ENCODE measurements around the gene TXNDC8.

TXNDC8 gene

DNA sequence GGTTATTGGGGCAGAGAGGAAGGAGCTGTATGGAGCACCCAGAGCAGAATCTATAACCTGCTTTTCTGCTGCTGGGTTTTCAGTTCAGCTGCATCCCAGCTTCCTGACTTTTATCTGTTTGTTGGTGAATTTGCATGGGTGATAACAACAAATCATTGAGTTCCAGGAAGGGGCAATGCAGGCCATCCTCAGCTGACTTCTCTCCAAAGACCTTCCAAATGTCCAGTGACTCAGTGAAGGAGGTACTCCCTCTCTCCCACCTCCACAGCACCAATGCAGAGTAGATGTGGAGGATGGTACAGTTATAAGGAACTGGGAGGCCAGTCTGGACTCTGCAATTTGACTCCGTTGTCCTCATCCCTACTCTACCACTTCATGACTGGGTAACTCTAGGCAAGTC is 79.7 kb downstream of the TXNDC8 start:
- peak overlapping the region; percentile 89 for H3K4me3 ChIP-seq (ENCODE audit: low read length)
- H3K4me1 ChIP-seq (ENCODE audit: insufficient read depth, low read length) = peaks cover 21% of the 10 kb centered on the region

DNA sequence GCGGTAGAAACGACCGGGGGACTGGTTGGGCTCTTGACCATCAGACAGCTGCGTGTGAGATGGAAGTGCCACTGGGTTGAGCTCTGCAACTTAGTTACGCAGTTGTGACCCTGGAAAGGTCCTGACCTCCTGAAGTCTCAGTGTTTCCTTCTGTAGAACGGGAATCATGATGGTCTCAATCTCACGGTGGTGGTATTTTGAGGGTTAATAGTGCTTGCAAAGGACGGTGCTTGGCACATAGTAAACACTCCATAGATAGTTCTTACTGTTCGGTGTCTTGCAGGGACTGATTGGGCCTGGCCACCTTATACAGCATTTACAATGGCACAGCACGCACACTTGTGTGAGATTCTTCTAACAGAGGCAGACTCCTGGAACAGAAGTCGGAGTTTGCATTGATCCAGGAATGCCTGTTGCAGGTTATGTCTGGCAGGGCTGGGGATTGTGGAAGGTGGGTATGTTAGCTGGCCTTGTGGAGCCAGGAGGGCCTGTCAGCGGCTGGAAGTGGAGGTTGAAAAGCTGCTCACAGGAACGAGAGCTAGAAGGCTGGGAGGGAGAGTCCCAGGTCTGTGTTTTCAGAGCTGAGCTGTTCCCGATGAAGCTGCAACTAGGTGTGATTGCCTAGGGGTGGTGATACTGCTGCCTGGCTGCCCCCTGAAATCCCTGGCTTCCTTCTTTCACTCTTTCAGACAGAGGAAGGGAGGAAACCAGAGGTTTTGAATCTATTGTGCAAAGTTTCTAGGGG is 80.4 kb downstream of the TXNDC8 start:
- Histone ChIP-seq H3K36me3 (ENCODE audit: insufficient read depth, low read length) (no peaks in the 10 kb centered on the region), H3K27me3 (ENCODE audit: insufficient read depth, low read length) (no peaks in the 10 kb centered on the region), H3K9me3 (ENCODE audit: low read length) (no peaks in the 10 kb centered on the region), H2AFZ (ENCODE audit: low read depth, low read length) (peak overlapping the region; percentile 93), H3K4me1 (ENCODE audit: insufficient read depth, low read length) (peaks cover 21% of the 10 kb centered on the region), H3K4me3 (ENCODE audit: low read length) (peak overlapping the region; percentile 89)

More for the DNA sequence above, 79.7 kb downstream of the TXNDC8 start:
- peak overlapping the region; percentile 93 for H2AFZ ChIP-seq (ENCODE audit: low read depth, low read length)
- no peaks in the 10 kb centered on the region for H3K27me3 ChIP-seq (ENCODE audit: insufficient read depth, low read length)
- H3K36me3 ChIP-seq (ENCODE audit: insufficient read depth, low read length) = no peaks in the 10 kb centered on the region
- no peaks in the 10 kb centered on the region for H3K9me3 ChIP-seq (ENCODE audit: low read length)

DNA sequence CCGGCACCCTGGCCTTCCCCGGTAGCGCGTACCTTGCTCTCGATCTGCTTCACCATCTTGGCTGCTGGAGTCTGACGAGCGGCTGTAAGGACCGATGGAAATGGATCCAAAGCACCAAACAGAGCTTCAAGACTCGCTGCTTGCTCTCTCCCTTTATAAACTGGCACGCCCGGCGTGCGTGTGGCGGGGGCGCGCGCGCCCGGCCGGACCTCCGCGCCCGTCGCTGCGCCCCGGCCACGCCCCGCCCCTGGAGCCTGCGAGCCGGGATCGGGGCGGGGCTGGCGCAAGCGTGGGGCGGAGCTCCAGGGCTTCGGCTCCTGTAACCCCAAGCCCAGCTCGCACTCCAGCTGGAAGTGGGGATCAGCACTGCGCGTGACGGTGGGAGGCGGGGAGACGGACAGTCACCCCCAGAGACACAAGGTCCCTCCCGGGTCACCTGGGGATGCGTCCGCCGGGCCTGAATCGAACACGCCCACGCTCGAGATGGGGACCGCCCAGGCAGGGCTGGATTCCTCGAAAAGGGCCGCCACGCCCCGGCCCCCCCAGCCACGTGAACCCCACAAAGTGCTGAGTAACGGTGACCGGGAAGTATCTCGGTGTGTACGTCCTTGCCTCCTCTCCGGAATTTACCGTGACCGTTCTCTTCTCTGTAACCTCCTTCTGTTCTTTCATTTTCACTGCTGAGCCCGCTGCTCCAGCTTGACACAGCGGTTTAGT is 81.1 kb downstream of the TXNDC8 start, which contains the start of gene TXN:
Gene TXN, minus strand, starts transcription at position 128 of the 717 bp plus-strand sequence. Its CDS starts 72 bp downstream, at position 56.
- Histone ChIP-seq H3K27me3 (ENCODE audit: insufficient read depth, low read length) (no peaks in the 10 kb centered on the region), H2AFZ (ENCODE audit: low read depth, low read length) (peak within 1 kb of the TSS; percentile 93), H3K9me3 (ENCODE audit: low read length) (no peaks in the 10 kb centered on the region), H3K4me3 (ENCODE audit: low read length) (peak within 1 kb of the TSS; percentile 89), H3K36me3 (ENCODE audit: insufficient read depth, low read length) (no peaks in the 10 kb centered on the region), H3K4me1 (ENCODE audit: insufficient read depth, low read length) (peaks cover 21% of the 10 kb centered on the region)

DNA sequence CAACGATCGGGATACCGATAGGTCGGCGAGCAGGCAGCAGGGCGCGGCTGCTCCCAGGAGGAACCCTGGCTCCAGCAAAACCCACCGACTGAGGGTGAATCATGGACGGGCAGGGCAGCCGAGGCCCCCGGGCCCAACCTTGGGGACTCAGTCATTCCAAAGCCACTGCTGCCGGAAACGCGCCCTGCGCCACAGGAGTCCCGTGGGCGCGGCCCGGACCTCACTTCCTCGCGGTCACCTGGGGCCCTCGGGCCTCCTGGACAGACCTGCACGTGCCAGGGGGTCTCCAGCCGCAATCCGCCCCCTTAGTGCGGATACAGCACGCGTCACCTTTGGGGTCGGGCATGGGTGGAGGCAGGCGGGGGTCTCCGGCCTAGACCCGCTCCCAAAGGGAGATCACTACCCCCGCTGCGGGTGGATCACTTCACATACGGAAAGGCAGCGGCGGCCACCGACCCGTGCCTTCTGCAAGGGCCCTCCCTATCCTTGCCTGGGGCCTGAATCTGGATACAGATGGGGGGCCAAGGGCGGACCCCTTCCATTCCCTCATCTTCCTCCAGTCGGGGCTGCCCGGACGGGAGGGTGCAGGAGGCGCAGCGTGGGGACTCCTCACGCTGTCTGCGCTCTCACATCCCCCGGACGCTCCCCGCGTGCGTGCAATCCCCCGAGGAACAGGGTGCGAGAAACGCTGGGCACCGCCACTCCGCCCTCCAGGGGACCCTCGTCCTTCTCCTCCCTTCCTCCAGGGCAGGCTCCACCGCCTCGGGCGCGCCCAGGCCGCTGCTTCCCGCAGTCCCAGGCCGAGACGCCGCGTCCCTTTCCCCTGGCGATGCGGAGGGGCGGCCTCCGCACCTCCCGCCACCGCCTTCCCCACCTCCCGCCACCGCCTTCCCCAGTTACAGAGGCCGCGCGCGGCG is 81.9 kb downstream of the TXNDC8 start:
- no peaks in the 10 kb centered on the region for H3K9me3 ChIP-seq (ENCODE audit: low read length)
- H3K27me3 ChIP-seq (ENCODE audit: insufficient read depth, low read length) = no peaks in the 10 kb centered on the region
- peak overlapping the region; percentile 89 for H3K4me3 ChIP-seq (ENCODE audit: low read length)
- H2AFZ ChIP-seq (ENCODE audit: low read depth, low read length) = peak overlapping the region; percentile 93
- H3K36me3 ChIP-seq (ENCODE audit: insufficient read depth, low read length) = no peaks in the 10 kb centered on the region
- H3K4me1 ChIP-seq (ENCODE audit: insufficient read depth, low read length) = peaks cover 21% of the 10 kb centered on the region

DNA sequence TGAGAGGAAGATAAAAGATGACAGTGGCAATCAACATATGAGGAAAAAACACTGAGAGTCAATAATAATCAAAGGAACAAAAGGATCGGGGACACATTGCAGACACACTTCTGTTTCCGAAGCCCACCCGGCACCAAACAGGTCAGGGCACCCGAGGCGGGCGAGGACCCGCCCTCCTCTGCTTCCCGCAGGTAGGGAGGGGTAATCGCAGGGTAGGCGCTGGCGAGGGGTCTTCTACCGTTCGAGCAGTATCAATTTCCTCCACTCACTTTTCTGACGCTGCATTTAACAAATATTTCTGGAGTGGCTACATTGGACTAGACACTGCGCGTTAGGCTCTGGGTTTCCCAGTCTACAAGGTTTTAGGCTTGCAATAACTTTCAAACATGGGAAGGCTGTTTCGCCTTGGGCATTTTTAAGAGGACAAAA is 82.6 kb downstream of the TXNDC8 start:
- Histone ChIP-seq H3K9me3 (ENCODE audit: low read length) (no peaks in the 10 kb centered on the region), H3K36me3 (ENCODE audit: insufficient read depth, low read length) (peaks cover 7% of the 10 kb centered on the region), H2AFZ (ENCODE audit: low read depth, low read length) (peak overlapping the region; percentile 93), H3K27me3 (ENCODE audit: insufficient read depth, low read length) (no peaks in the 10 kb centered on the region), H3K4me1 (ENCODE audit: insufficient read depth, low read length) (peaks cover 21% of the 10 kb centered on the region), H3K4me3 (ENCODE audit: low read length) (peak overlapping the region; percentile 89)

DNA sequence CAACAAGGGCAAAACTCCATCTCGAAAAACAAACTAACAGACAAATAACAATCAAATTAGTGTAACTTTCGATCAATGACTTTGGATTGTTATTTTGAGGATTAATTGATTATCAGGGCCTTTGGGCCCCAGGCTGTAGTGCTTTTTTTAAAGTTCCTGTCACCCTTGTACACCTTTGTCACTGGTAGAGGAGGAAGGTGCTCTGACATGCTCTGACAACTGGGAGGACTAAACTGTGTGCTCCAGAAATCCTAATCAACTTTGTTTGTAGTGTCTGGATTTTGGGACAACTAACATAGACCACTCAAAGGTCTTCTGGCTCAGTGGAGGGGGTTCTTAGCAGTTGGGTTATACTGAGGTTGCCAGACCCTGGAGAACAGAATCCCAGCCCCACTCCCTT is 83.2 kb downstream of the TXNDC8 start:
- H3K36me3 ChIP-seq (ENCODE audit: insufficient read depth, low read length) = peaks cover 12% of the 10 kb centered on the region
- no peaks in the 10 kb centered on the region for H3K27me3 ChIP-seq (ENCODE audit: insufficient read depth, low read length)
- H3K4me1 ChIP-seq (ENCODE audit: insufficient read depth, low read length) = peaks cover 21% of the 10 kb centered on the region
- H3K9me3 ChIP-seq (ENCODE audit: low read length) = no peaks in the 10 kb centered on the region
- no peak overlapping the region for H2AFZ ChIP-seq (ENCODE audit: low read depth, low read length)
- peak overlapping the region; percentile 89 for H3K4me3 ChIP-seq (ENCODE audit: low read length)
